ENCODE measurements around the gene RAB21. TPM values are rescaled to one million over a fixed set of nuclear protein-coding genes. Genes with fewer than 3 reads are reported as not detected.

Gene RAB21
- total and polyA plus RNA-seq, 12 donors = 10.2 to 271 (median 187) TPM

GRCh38 chr12:71792599-71792998 lies 37.9 kb downstream of the RAB21 start:
- Histone ChIP-seq H3K4me3 (no peak overlapping the region), H3K9me3 (no peaks in the 10 kb centered on the region), H3K27ac (no peak overlapping the region), H3K4me1 (peaks cover 0 to 27% (median 0%) of the 10 kb centered on the region in 9 donors), H3K27me3 (no peaks in the 10 kb centered on the region), H3K36me3 (peaks cover 0 to 35% (median 0%) of the 10 kb centered on the region in 9 donors)
- intact Hi-C loops (cut with DNase I) = no loop called here
- no peak for ATAC-seq
- no peak for DNase-seq
- TF ChIP-seq CTCF (IDR thresholded peaks at IDR 0.05) = no peak
- WGBS, 2 donors = 75 to 76% methylated on average over 1 of the region's 1 CpG

DNA sequence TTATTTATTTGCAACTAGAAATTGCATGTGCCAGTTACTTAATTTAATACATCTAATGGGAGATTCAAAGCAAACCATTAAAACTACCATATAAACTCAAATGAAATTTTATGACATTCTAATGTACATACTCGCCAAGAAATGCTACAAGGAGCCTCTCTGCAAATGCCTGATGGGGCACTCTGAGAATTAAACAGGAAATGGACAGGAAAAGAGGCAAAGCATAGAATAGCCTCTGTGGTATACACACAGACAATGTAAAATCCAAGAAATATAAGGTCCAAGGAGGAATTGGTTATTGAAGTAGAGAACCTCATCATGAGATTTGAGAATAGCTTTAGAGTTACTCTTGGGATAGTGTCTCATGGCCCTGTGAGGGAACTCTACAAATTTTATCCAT lies 41.2 kb downstream of the RAB21 start:
- Histone ChIP-seq H3K4me1 (peaks cover 0 to 14% (median 0%) of the 10 kb centered on the region in 9 donors), H3K36me3 (peaks cover 0 to 8% (median 0%) of the 10 kb centered on the region in 9 donors), H3K4me3 (no peak overlapping the region), H3K9me3 (peaks cover 0 to 5% (median 0%) of the 10 kb centered on the region in 11 donors), H3K27ac (no peak overlapping the region), H3K27me3 (no peaks in the 10 kb centered on the region)
- ATAC-seq (no peak), DNase-seq (no peak)
- TF ChIP-seq CTCF (IDR thresholded peaks at IDR 0.05) = no peak
- WGBS, 2 donors = 61% methylated on average over 1 of the region's 1 CpG; no CpG with 5 or more reads in 1 of the 2 donors
- intact Hi-C loops (cut with DNase I) = no loop called here

DNA sequence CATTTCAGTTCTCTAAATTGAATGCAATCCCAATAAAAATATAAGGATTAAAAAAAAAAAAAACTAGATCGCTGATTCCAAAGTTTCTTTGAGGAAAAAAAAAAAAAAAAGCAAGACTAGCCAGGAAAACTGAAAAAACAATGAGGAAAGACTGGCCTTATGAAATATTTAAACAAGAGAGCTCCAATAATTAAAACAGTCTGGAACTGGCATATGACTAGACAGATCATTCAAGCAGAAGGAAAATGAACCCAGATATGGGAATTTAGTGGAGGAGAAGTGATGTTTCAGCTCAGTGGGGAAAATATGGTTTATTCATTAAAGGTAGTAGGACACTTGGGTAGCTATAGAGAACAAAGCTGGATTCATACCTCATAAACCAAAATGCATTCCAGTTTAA lies 42.9 kb downstream of the RAB21 start:
- 82 to 84% methylated on average over 1 of the region's 1 CpG for WGBS, 2 donors
- Histone ChIP-seq H3K9me3 (peaks cover 0 to 5% (median 0%) of the 10 kb centered on the region in 11 donors), H3K4me3 (no peak overlapping the region), H3K27ac (no peak overlapping the region), H3K27me3 (no peaks in the 10 kb centered on the region), H3K4me1 (peaks cover 0 to 14% (median 0%) of the 10 kb centered on the region in 9 donors), H3K36me3 (no peaks in the 10 kb centered on the region)
- DNase-seq = no peak
- no peak for TF ChIP-seq CTCF (IDR thresholded peaks at IDR 0.05)
- intact Hi-C loops (cut with DNase I) = no loop called here
- ATAC-seq = no peak

DNA sequence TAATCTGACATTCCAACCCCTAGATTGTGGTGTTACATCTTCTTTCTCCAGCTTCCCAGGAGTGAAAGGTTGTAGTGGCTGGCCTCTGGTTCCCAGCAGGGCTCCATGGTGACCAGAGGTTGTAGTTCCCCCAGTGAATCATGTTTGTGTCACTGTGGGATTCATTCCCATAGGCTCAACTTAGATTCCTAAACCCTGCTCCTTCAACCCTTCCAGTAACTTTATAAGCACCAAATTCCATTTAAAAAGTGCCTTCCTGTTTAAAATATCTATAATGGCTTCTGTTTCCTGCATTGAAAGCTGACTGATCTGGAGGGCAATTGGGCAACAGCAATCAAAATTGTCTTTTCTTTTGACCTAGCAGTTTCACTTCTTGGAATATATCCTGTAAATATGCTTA lies 44.4 kb downstream of the RAB21 start:
- peak overlapping the region in 1 of 10 donors; percentile 64 for H3K27ac ChIP-seq

More for the DNA sequence above, 44.4 kb downstream of the RAB21 start:
- DNase-seq = no peak
- peaks cover 0 to 5% (median 0%) of the 10 kb centered on the region in 11 donors for H3K9me3 ChIP-seq
- intact Hi-C loops (cut with DNase I) = no loop called here
- peak in 1 of 8 donors; percentile 18 for ATAC-seq
- no peaks in the 10 kb centered on the region for H3K27me3 ChIP-seq
- H3K36me3 ChIP-seq = no peaks in the 10 kb centered on the region
- H3K4me3 ChIP-seq = no peak overlapping the region
- H3K4me1 ChIP-seq = peaks cover 0 to 14% (median 0%) of the 10 kb centered on the region in 9 donors
- TF ChIP-seq CTCF (IDR thresholded peaks at IDR 0.05) = no peak

Measured in heart right ventricle (tissue), 16 donors.